ENCODE measurements around the gene MAP4K4.

Gene MAP4K4

GRCh38 chr2:101775636-101776035 lies 78.1 kb downstream of the MAP4K4 start:
- DNase-seq, result no peak
- no peak for TF ChIP-seq CTCF (IDR thresholded peaks at IDR 0.05; ENCODE audit: low read depth, low read length, missing control alignments)
- in situ Hi-C loops (cut with HindIII; ENCODE audit: low pct_ligation_motif_present, low sequenced_read_pairs), result no loop called here
- Histone ChIP-seq H3K27me3 (replicated peaks) (no peaks in the 10 kb centered on the region), H3K27ac (no peak overlapping the region), H3K36me3 (replicated peaks) (no peaks in the 10 kb centered on the region), H3K4me3 (ENCODE audit: low read depth, low read length) (no peak overlapping the region)

- in situ Hi-C loops (cut with HindIII; ENCODE audit: low pct_ligation_motif_present, low sequenced_read_pairs), result no loop called here
- no peak overlapping the region for H3K4me3 ChIP-seq (ENCODE audit: low read depth, low read length)
- no peak overlapping the region for H3K27ac ChIP-seq
- H3K36me3 ChIP-seq (replicated peaks), result no peaks in the 10 kb centered on the region
- peak; percentile 35 for DNase-seq
- H3K27me3 ChIP-seq (replicated peaks), result no peaks in the 10 kb centered on the region
- peak; percentile 68 for TF ChIP-seq CTCF (IDR thresholded peaks at IDR 0.05; ENCODE audit: low read depth, low read length, missing control alignments)
Measured at GRCh38 chr2:101776172-101777043, 78.9 kb downstream of the MAP4K4 start.

GRCh38 chr2:101777337-101777736 lies 79.8 kb downstream of the MAP4K4 start:
- H3K36me3 ChIP-seq (replicated peaks), result no peaks in the 10 kb centered on the region
- TF ChIP-seq CTCF (IDR thresholded peaks at IDR 0.05; ENCODE audit: low read depth, low read length, missing control alignments), result no peak
- no peaks in the 10 kb centered on the region for H3K27me3 ChIP-seq (replicated peaks)
- in situ Hi-C loops (cut with HindIII; ENCODE audit: low pct_ligation_motif_present, low sequenced_read_pairs), result no loop called here
- DNase-seq, result no peak
- H3K27ac ChIP-seq, result no peak overlapping the region
- H3K4me3 ChIP-seq (ENCODE audit: low read depth, low read length), result no peak overlapping the region

- H3K27me3 ChIP-seq (replicated peaks), result no peaks in the 10 kb centered on the region
- no peak for DNase-seq
- no peaks in the 10 kb centered on the region for H3K36me3 ChIP-seq (replicated peaks)
- no peak overlapping the region for H3K27ac ChIP-seq
- TF ChIP-seq CTCF (IDR thresholded peaks at IDR 0.05; ENCODE audit: low read depth, low read length, missing control alignments), result no peak
- no peak overlapping the region for H3K4me3 ChIP-seq (ENCODE audit: low read depth, low read length)
- in situ Hi-C loops (cut with HindIII; ENCODE audit: low pct_ligation_motif_present, low sequenced_read_pairs), result no loop called here
Measured at GRCh38 chr2:101778102-101778501, 80.6 kb downstream of the MAP4K4 start.

GRCh38 chr2:101779190-101779589 lies 81.7 kb downstream of the MAP4K4 start:
- DNase-seq, result no peak
- H3K27ac ChIP-seq, result no peak overlapping the region
- no peak for TF ChIP-seq CTCF (IDR thresholded peaks at IDR 0.05; ENCODE audit: low read depth, low read length, missing control alignments)
- H3K27me3 ChIP-seq (replicated peaks), result no peaks in the 10 kb centered on the region
- no peak overlapping the region for H3K4me3 ChIP-seq (ENCODE audit: low read depth, low read length)
- in situ Hi-C loops (cut with HindIII; ENCODE audit: low pct_ligation_motif_present, low sequenced_read_pairs), result no loop called here
- H3K36me3 ChIP-seq (replicated peaks), result no peaks in the 10 kb centered on the region

- Histone ChIP-seq H3K4me3 (ENCODE audit: low read depth, low read length) (no peak overlapping the region), H3K36me3 (replicated peaks) (no peaks in the 10 kb centered on the region), H3K27me3 (replicated peaks) (no peaks in the 10 kb centered on the region), H3K27ac (no peak overlapping the region)
- no peak for TF ChIP-seq CTCF (IDR thresholded peaks at IDR 0.05; ENCODE audit: low read depth, low read length, missing control alignments)
- no peak for DNase-seq
- in situ Hi-C loops (cut with HindIII; ENCODE audit: low pct_ligation_motif_present, low sequenced_read_pairs), result no loop called here
Measured at GRCh38 chr2:101779656-101780055, 82.1 kb downstream of the MAP4K4 start.

Measured in brain microvascular endothelial cell (primary cell).